Measurements from ENCODE around the gene LRRC19.

DNA sequence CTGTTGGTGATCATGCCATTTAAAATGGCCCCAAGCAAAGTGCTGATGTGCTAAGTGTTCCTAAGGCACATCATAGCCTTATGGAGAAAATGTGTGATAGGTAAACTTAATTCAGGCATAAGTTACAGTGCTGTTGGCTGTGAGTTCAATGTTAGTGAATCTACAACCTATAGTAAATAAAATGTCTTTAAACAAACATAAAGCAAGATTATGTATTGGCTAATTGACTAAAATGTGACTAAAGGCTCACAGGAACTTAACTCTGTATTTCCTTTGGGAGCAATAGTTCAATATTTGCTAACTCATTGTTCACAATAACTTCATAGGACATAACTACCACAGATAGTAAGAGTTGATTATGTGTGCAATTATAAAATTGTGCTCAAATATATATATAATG, 49.4 kb upstream of the LRRC19 start:
- no peak for TF ChIP-seq CTCF (IDR thresholded peaks at IDR 0.05)
- TF ChIP-seq POLR2A (IDR thresholded peaks at IDR 0.05): no peak
- TF ChIP-seq POLR2AphosphoS5 (IDR thresholded peaks at IDR 0.05): no peak

Measured in suprapubic skin (tissue), 4 donors.